H1 (cell line): ENCODE data around the gene MRPS12. TPM values are rescaled to one million over a fixed set of nuclear protein-coding genes. Genes with fewer than 3 reads are reported as not detected.

ENCODE experiments used
- CTCF ChIA-PET: fragments of 300-600 bp; sonication (Branson Sonifier 250); formaldehyde crosslinking; loops from one replicate; lab custom pipeline; 2021; ENCODE audit not compliant: partially characterized antibody; lab: Charles Lee
- POLR2A ChIA-PET: fragments of 300-600 bp; sonication (Branson Sonifier 250); formaldehyde crosslinking; loops from one replicate; lab custom pipeline; 2021; ENCODE audit warnings: inconsistent platforms; ENCODE audit not compliant: partially characterized antibody; lab: Charles Lee
- DNase-seq, 2 experiments: peaks; one replicate each; pipeline versions ENCODE4 v3.0.0 to v3.0.0-alpha.2; 2010 to 2022; ENCODE audit warnings: low spot score in 2 of 2, low read depth in 1 of 2, mixed read lengths in 1 of 2
- FAIRE-seq: peaks from 2 replicates; lab custom pipeline; 2011; peaks lifted over from hg19 to GRCh38; lab: Jason Lieb, UNC
- H2AFZ ChIP-seq: 2 replicates; pipeline ENCODE4 v1.8.1; 2012; ENCODE audit warnings: low read length, inconsistent platforms
- H2AK5ac ChIP-seq: 2 replicates; pipeline ENCODE4 v1.6.1; 2013; ENCODE audit warnings: low read depth, low read length
- H2BK120ac ChIP-seq: replicated peaks from 2 replicates; pipeline ENCODE3; 2013; ENCODE audit warnings: low read depth, low read length, inconsistent platforms
- H2BK12ac ChIP-seq: 2 replicates; pipeline ENCODE4 v1.6.1; 2013; ENCODE audit warnings: low read depth, low read length
- H2BK15ac ChIP-seq: 2 replicates; pipeline ENCODE4 v1.6.1; 2013; ENCODE audit warnings: low read length
- H2BK20ac ChIP-seq: 2 replicates; pipeline ENCODE4 v1.6.1; 2013; ENCODE audit warnings: low read length
- H2BK5ac ChIP-seq: 2 replicates; pipeline ENCODE4 v1.6.1; 2013; ENCODE audit warnings: low read depth, low read length
- H3K14ac ChIP-seq: 2 replicates; pipeline ENCODE4 v1.6.1; 2013; ENCODE audit warnings: inconsistent platforms; ENCODE audit not compliant: insufficient read length
- H3K18ac ChIP-seq: 2 replicates; pipeline ENCODE4 v1.6.1; 2013; ENCODE audit warnings: low read length; ENCODE audit errors: extremely low read depth
- H3K23ac ChIP-seq: 2 replicates; pipeline ENCODE4 v1.6.1; 2013; ENCODE audit warnings: inconsistent platforms; ENCODE audit not compliant: insufficient read length
- H3K23me2 ChIP-seq: 2 replicates; pipeline ENCODE4 v1.6.1; 2013; ENCODE audit warnings: low read depth, low read length
- H3K27ac ChIP-seq: 2 replicates; pipeline ENCODE4 v1.6.1; 2011; ENCODE audit warnings: low read depth, low read length, inconsistent platforms
- H3K27me3 ChIP-seq, 4 experiments: replicated peaks in 1 of 4; 1 replicate in 1 of 4; 2 replicates in 3 of 4; pipeline versions ENCODE4 v1.6.1 to v1.8.1; 2011 to 2013; ENCODE audit warnings: low read length in 3 of 4, mild to moderate bottlenecking in 3 of 4, inconsistent platforms in 2 of 4, mixed read lengths in 2 of 4, moderate library complexity in 1 of 4; ENCODE audit not compliant: control insufficient read depth in 3 of 4, insufficient read depth in 3 of 4; ENCODE audit errors: extremely low read depth in 1 of 4
- H3K36me3 ChIP-seq, 4 experiments: 2 replicates each; pipeline versions ENCODE4 v1.6.1 to v1.8.1; 2011 to 2013; ENCODE audit warnings: mild to moderate bottlenecking in 4 of 4, low read length in 3 of 4, moderate library complexity in 2 of 4, control low read depth in 1 of 4, inconsistent platforms in 1 of 4; ENCODE audit not compliant: insufficient read depth in 4 of 4, control insufficient read depth in 2 of 4
- H3K4ac ChIP-seq: replicated peaks from 2 replicates; pipeline ENCODE3; 2013; ENCODE audit warnings: low read length, low read depth, mixed read lengths, inconsistent platforms; ENCODE audit not compliant: insufficient read length
- H3K4me1 ChIP-seq, 4 experiments: replicated peaks in 1 of 4; 1 replicate in 1 of 4; 2 replicates in 3 of 4; pipeline versions ENCODE4 v1.6.1 to v1.8.1; 2011 to 2013; ENCODE audit warnings: low read length in 3 of 4, inconsistent platforms in 2 of 4, mixed read lengths in 1 of 4; ENCODE audit not compliant: insufficient read depth in 4 of 4, control insufficient read depth in 3 of 4
- H3K4me2 ChIP-seq, 2 experiments: 2 replicates each; pipeline versions ENCODE4 v1.6.1 to v1.8.1; 2011 to 2013; ENCODE audit warnings: low read depth in 2 of 2, low read length in 2 of 2, control low read depth in 1 of 2, inconsistent platforms in 1 of 2, mild to moderate bottlenecking in 1 of 2; ENCODE audit not compliant: insufficient read depth in 1 of 2
- H3K4me3 ChIP-seq, 4 experiments: fragments of 200-600, 300-600 bp in 1 of 4; sonication (generic), shearing (Covaris generic), sonication (Bioruptor Twin) in 1 of 4; 2 replicates each; pipeline versions ENCODE4 v1.5.1 to v1.8.1; 2011 to 2016; ENCODE audit warnings: low read length in 4 of 4, low read depth in 3 of 4, control low read depth in 2 of 4, inconsistent platforms in 2 of 4, mild to moderate bottlenecking in 2 of 4, mixed read lengths in 1 of 4, moderate library complexity in 1 of 4; ENCODE audit not compliant: insufficient read depth in 2 of 4; ENCODE audit errors: extremely low read depth in 1 of 4
- H3K56ac ChIP-seq: replicated peaks from 2 replicates; pipeline ENCODE3; 2013; ENCODE audit warnings: low read depth, mild to moderate bottlenecking, mixed read lengths, low read length, inconsistent platforms; ENCODE audit not compliant: insufficient read length
- H3K79me1 ChIP-seq: 2 replicates; pipeline ENCODE4 v1.6.1; 2013; ENCODE audit warnings: low read depth, low read length, control low read depth
- H3K79me2 ChIP-seq, 2 experiments: 2 replicates each; pipeline versions ENCODE4 v1.6.1 to v1.8.1; 2012 to 2013; ENCODE audit warnings: low read length in 2 of 2, mild to moderate bottlenecking in 2 of 2, inconsistent platforms in 1 of 2; ENCODE audit not compliant: insufficient read depth in 2 of 2, control insufficient read depth in 1 of 2
- H3K9ac ChIP-seq, 4 experiments: replicated peaks in 1 of 4; 1 replicate in 1 of 4; 2 replicates in 3 of 4; pipeline versions ENCODE4 v1.6.1 to v1.8.1; 2011 to 2013; ENCODE audit warnings: low read depth in 3 of 4, low read length in 3 of 4, control low read depth in 2 of 4, mild to moderate bottlenecking in 2 of 4, moderate library complexity in 2 of 4, inconsistent platforms in 1 of 4; ENCODE audit errors: extremely low read depth in 1 of 4
- H3K9me3 ChIP-seq, 2 experiments: 2 replicates each; pipeline versions ENCODE4 v1.6.1 to v1.8.1; 2012 to 2013; ENCODE audit warnings: mild to moderate bottlenecking in 2 of 2, moderate library complexity in 2 of 2, control low read depth in 1 of 2, inconsistent platforms in 1 of 2, low read depth in 1 of 2, low read length in 1 of 2, mixed read lengths in 1 of 2; ENCODE audit not compliant: insufficient read depth in 2 of 2
- H4K20me1 ChIP-seq, 2 experiments: replicated peaks in 1 of 2; 2 replicates each; pipeline versions ENCODE3 to v1.8.1; 2011 to 2013; ENCODE audit warnings: inconsistent platforms in 2 of 2, low read length in 2 of 2, mild to moderate bottlenecking in 1 of 2; ENCODE audit not compliant: insufficient read depth in 2 of 2, control insufficient read depth in 1 of 2
- H4K5ac ChIP-seq: 2 replicates; pipeline ENCODE4 v1.6.1; 2013; ENCODE audit warnings: low read length, low read depth, mixed read lengths, inconsistent platforms; ENCODE audit not compliant: insufficient read length
- H4K8ac ChIP-seq: 2 replicates; pipeline ENCODE4 v1.8.0; 2013; ENCODE audit warnings: mild to moderate bottlenecking, moderate library complexity, low read length, inconsistent platforms; ENCODE audit not compliant: insufficient read depth; ENCODE audit errors: extremely low read depth
- H4K91ac ChIP-seq: replicated peaks from 2 replicates; pipeline ENCODE3; 2013; ENCODE audit warnings: low read length, mixed read lengths, inconsistent platforms; ENCODE audit not compliant: insufficient read length
- GTF2F1 ChIP-seq: IDR thresholded peaks from 2 replicates; pipeline ENCODE4 v1.6.1; 2012; ENCODE audit warnings: low read depth, low read length, improper control_type of control experiment, borderline replicate concordance
- JUN ChIP-seq: IDR thresholded peaks from 2 replicates; pipeline ENCODE4 v1.6.1; 2011; ENCODE audit warnings: low read depth, mild to moderate bottlenecking, improper control_type of control experiment, low read length
- NRF1 ChIP-seq: IDR thresholded peaks from 2 replicates; pipeline ENCODE4 v1.6.1; 2011; ENCODE audit warnings: mild to moderate bottlenecking, low read depth, low read length, improper control_type of control experiment
- WGBS, 2 experiments: shearing (Covaris generic) in 1 of 2; methylation state at CpG; one replicate each; pipeline versions ENCODE4 v1.1.6 to v1.1.7; 2013 to 2015; ENCODE audit warnings: low lambda C conversion rate in 2 of 2, mixed read lengths in 2 of 2, inconsistent platforms in 1 of 2, low coverage in 1 of 2, missing lambda C conversion rate in 1 of 2; ENCODE audit not compliant: insufficient replicate concordance in 2 of 2, insufficient coverage in 1 of 2, insufficient read length in 1 of 2; ENCODE audit errors: extremely low coverage in 1 of 2, missing lambda C conversion rate in 1 of 2; 5-methylcytosine and 5-hydroxymethylcytosine counted together
- polyA plus RNA-seq, 7 experiments: library from polyadenylated mRNA; depleted of rRNA in 3 of 7; stranded (reverse) in 5 of 7; unstranded in 2 of 7; fragments of >200 nt in 5 of 7; fragments of 200-250 nt in 2 of 7; gene quantifications; 1 replicate in 5 of 7; 2 replicates in 1 of 7; 4 replicates in 1 of 7; pipeline versions ENCODE4 v1.2.1 to v1.2.3, GENCODE V29; 2011 to 2013; ENCODE audit warnings: missing spikeins in 2 of 7, mixed read lengths in 2 of 7
- total RNA-seq: library from RNA; stranded (reverse); fragmentation: NEBNext Ultra II Directional; extraction: Animal tissue kit (Norgen Biotek cat#: 25700); gene quantifications from 2 replicates; pipeline ENCODE4 v1.2.1, GENCODE V29; 2021

The MRPS12 gene
- total and polyA plus RNA-seq, 2 of the 8 experiments (the other 6 are each of a cell fraction or from before 2014, with no cell fraction given), result 79.0 to 175 TPM

GRCh38 chr19:38911388-38912001, 19.2 kb upstream of the MRPS12 start:
- Histone ChIP-seq H3K4me2 (no peak overlapping the region), H2BK15ac (no peak overlapping the region), H3K18ac (no peak overlapping the region; the same call in 1 of the 2 replicates), H3K14ac (no peak overlapping the region), H3K4me1 (peaks cover 0 to 8% (median 1%) of the 10 kb centered on the region in 4 experiments; a peak in 3 of 7 replicates), H3K27me3 (no peaks in the 10 kb centered on the region; a peak in 1 of 7 replicates), H2AK5ac (no peak overlapping the region), H3K27ac (no peak overlapping the region), H3K9ac (no peak overlapping the region), H3K4me3 (0 out of 8 replicates have a peak overlapping the region, but pooled peaks of 1 of the 4 experiments have one; percentile 12), H2BK12ac (no peak overlapping the region), H2BK120ac (no peak overlapping the region), H3K23ac (no peak overlapping the region), H4K8ac (no peak overlapping the region; the same call in 1 of the 2 replicates), H2AFZ (no peak overlapping the region), H3K4ac (no peak overlapping the region), H3K79me1 (no peaks in the 10 kb centered on the region), H3K23me2 (no peaks in the 10 kb centered on the region; the same call in 1 of the 2 replicates), H2BK5ac (no peak overlapping the region), H4K91ac (no peak overlapping the region), H3K56ac (no peak overlapping the region), H3K36me3 (peaks cover 0 to 12% (median under 1%) of the 10 kb centered on the region in 4 experiments; a peak in 3 of 8 replicates), H3K9me3 (no peaks in the 10 kb centered on the region; a peak in 1 of 4 replicates), H2BK20ac (no peak overlapping the region), H4K5ac (no peak overlapping the region), H4K20me1 (peaks cover 0 to 3% of the 10 kb centered on the region in 2 experiments), H3K79me2 (no peaks in the 10 kb centered on the region)
- FAIRE-seq (no peak), DNase-seq (no peak)
- CTCF ChIA-PET, result interaction anchor here (0.6 to 1.3 kb wide), 2 partner anchors 12 to 163 kb away, joined by 3 read pairs; partner anchors contain the start of genes NFKBIB and SIRT2
- 74% methylated on average over 11 of the region's 16 CpGs; no CpG with 5 or more reads in 1 of the 2 experiments for WGBS, 2 experiments
- POLR2A ChIA-PET, result interaction anchor here (0.8 to 1.4 kb wide), 11 partner anchors 9 to 74 kb away, joined by 3 to 6 read pairs (median 3); partner anchors contain the start of gene NFKBIB
- TF ChIP-seq GTF2F1 (no peak), JUN (no peak), NRF1 (no peak)
